GM12864 (cell line): ENCODE data around the gene TIGD1.

Source experiments
- DNase-seq: peaks from one replicate; pipeline ENCODE4 v3.0.0-alpha.2; 2011; ENCODE audit warnings: low read depth
- H3K4me3 ChIP-seq: 2 replicates; pipeline ENCODE4 v1.5.1; 2011; ENCODE audit warnings: mild to moderate bottlenecking, low read depth, low read length, control low read depth
- CTCF ChIP-seq: IDR thresholded peaks from 2 replicates; pipeline ENCODE4 v1.5.1; 2011; ENCODE audit warnings: low read depth, mild to moderate bottlenecking, moderate library complexity, low read length, control low read depth, inconsistent platforms; ENCODE audit errors: missing control alignments

TIGD1 gene

GRCh38 chr2:232556426-232556825, 6.1 kb upstream of the TIGD1 start:
- H3K4me3 ChIP-seq: no peak overlapping the region
- DNase-seq: no peak
- no peak for TF ChIP-seq CTCF

GRCh38 chr2:232551776-232552175, 1.4 kb upstream of the TIGD1 start:
- no peak for TF ChIP-seq CTCF
- peak overlapping the region; percentile 91 for H3K4me3 ChIP-seq
- DNase-seq: no peak

GRCh38 chr2:232551250-232551638, 887 bp upstream of the TIGD1 start:
- no peak for DNase-seq
- TF ChIP-seq CTCF: no peak
- H3K4me3 ChIP-seq: peak overlapping the region; percentile 91

- DNase-seq: no peak
- H3K4me3 ChIP-seq: peak overlapping the region; percentile 91
- no peak for TF ChIP-seq CTCF
Observed at GRCh38 chr2:232549655-232550353, 553 bp downstream of the TIGD1 start.

GRCh38 chr2:232547991-232548390, 2.4 kb downstream of the TIGD1 start:
- TF ChIP-seq CTCF: no peak
- DNase-seq: no peak
- no peak overlapping the region for H3K4me3 ChIP-seq

GRCh38 chr2:232545511-232546375, 4.6 kb downstream of the TIGD1 start:
- H3K4me3 ChIP-seq: no peak overlapping the region
- DNase-seq: no peak
- TF ChIP-seq CTCF: no peak
